Superior temporal gyrus (tissue), 1 donor: ENCODE measurements around the gene KCNH5.

Experiments used
- DNase-seq: peaks from one replicate; pipeline ENCODE4 v3.0.0-alpha.2; 2016; ENCODE audit errors: extremely low spot score

KCNH5 gene, protein sequence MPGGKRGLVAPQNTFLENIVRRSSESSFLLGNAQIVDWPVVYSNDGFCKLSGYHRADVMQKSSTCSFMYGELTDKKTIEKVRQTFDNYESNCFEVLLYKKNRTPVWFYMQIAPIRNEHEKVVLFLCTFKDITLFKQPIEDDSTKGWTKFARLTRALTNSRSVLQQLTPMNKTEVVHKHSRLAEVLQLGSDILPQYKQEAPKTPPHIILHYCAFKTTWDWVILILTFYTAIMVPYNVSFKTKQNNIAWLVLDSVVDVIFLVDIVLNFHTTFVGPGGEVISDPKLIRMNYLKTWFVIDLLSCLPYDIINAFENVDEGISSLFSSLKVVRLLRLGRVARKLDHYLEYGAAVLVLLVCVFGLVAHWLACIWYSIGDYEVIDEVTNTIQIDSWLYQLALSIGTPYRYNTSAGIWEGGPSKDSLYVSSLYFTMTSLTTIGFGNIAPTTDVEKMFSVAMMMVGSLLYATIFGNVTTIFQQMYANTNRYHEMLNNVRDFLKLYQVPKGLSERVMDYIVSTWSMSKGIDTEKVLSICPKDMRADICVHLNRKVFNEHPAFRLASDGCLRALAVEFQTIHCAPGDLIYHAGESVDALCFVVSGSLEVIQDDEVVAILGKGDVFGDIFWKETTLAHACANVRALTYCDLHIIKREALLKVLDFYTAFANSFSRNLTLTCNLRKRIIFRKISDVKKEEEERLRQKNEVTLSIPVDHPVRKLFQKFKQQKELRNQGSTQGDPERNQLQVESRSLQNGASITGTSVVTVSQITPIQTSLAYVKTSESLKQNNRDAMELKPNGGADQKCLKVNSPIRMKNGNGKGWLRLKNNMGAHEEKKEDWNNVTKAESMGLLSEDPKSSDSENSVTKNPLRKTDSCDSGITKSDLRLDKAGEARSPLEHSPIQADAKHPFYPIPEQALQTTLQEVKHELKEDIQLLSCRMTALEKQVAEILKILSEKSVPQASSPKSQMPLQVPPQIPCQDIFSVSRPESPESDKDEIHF

GRCh38 chr14:63045234-63045611, at the start of gene KCNH5:
Gene KCNH5, minus strand, starts transcription at chr14:63045458. Its CDS starts 272 bp downstream, at chr14:63045186.
- DNase-seq: peak; percentile 32

DNA sequence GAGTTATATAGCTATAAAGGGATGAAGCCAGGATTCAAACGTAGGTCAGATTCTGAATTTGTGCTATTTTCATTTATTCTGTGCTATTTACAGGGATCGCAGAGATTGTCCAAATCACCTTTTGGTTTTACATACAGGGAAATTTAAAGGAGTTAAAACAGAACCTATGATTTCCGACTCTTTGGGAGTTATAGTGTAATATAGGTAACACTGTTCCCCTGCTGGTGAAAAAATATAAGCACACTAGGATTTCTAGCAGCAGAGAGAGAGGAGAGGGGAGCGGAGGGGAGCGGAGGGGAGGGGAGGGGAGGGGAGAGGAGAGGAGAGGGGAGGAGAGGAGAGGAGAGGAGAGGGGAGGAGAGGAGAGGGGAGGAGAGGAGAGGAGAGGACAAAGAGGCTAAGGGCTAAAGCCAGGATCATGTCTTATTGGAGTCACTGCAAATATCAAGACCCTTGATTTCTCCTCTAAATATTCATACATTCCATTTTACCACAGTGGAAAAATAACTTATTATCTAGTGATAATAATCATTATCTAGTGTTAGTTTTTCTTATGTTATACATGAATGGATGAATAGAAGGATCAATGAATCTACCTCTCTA, 46.2 kb upstream of the KCNH5 start:
- DNase-seq: no peak

DNA sequence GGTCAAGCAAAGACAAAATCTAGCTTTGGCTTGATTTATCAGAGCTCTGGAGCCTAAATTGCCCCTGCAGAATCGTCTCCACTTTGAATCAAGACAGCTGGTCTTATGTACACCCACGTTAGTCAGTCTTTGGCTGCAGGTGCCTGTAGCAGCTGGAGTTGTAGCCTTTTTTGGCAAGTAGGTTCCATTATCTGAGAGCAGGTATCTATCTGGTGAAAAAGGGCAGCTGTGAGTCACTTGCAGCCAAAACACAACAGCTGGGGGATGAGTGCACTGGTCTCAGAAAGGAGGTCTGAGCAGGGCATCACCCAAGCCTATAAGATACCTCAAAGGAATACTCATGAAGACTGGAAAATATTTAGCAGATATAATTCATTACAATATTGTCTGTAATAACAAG, 43.6 kb upstream of the KCNH5 start:
- no peak for DNase-seq

DNA sequence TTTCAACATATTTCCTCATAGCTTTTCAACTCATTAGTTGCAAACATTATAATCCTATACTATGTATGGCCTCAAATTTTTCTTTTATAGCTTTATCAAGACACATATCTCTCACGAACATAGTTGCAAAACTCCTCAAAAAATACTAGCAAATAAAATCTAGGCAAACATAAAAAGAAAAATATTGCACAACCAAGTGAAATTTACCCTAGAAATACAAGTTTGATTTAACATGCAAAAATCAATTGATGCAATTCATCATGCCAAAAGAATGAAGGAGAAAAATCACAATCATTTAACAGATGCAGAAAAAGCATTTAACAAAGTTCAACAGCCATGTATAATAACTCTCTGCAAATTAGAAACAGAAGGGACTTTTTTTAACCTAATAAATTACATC, 33.3 kb upstream of the KCNH5 start:
- no peak for DNase-seq

- DNase-seq: no peak
These were observed 31.2 kb upstream of the KCNH5 start for GRCh38 chr14:63076488-63076887.

- no peak for DNase-seq
These were observed 10.4 kb upstream of the KCNH5 start for GRCh38 chr14:63055631-63056030.

DNA sequence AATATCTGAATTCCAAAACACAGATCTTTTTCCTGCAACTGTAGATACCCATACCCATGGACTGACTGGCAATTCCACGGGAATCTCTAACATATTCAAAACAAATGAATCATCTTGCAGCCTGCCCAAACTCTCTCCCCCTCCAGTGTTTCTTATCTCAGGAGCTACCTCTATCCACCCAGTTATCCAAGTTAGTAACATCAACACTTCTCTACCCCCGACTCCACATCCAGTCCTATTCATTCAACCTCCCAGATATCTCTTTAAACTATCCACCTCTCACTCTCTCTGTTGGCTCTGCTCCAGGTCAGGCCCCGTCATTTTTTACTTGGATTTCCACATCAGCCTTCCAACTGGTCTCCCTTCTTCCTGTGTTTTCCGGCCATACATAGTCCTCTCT, 6.7 kb upstream of the KCNH5 start:
- no peak for DNase-seq

DNA sequence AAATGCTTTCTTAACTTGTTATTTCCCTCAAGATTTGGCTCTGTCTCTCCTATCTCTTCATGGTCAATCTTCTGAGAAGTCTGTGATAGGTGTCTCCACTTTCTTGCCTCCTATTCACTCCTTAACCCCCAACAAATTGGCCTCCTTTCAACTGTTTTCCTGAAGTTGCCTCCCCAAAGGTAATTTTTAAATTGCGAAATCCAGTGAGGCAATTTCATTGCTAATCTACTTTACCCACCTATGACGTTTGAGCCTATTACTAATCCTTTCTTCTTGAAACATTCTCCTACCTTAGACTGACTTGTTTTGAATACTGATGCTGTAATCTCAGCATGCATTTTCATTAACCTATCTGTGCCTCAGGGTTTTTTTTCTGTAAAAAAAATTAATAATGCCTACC, 6.0 kb upstream of the KCNH5 start:
- DNase-seq: no peak

DNA sequence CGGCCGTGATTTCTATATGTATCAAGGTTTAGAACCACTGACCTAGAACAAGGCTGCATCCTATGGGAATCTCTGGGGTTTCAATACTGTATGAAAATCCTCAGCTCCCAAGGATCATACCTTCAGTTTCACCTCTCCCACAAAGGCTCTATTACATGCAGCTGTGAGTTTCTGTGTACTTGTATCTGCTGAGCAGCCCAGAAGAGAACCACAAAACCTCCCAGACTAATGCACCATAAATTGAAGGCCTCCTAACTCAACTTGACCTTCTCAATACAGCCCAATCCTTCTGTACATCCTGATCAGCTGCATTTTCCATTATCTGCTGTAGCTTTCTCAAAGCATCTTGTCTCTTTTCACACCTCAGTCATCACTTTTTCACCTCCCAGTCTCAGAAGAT, 5.4 kb upstream of the KCNH5 start:
- no peak for DNase-seq

GRCh38 chr14:63046339-63047268, 1.3 kb upstream of the KCNH5 start:
- DNase-seq: no peak

GRCh38 chr14:63045612-63046320, 508 bp upstream of the KCNH5 start:
- peak; percentile 31 for DNase-seq

GRCh38 chr14:63039866-63040265, 5.4 kb downstream of the KCNH5 start:
- DNase-seq: peak; percentile 36

GRCh38 chr14:63032641-63033040, 12.6 kb downstream of the KCNH5 start:
- DNase-seq: no peak

DNA sequence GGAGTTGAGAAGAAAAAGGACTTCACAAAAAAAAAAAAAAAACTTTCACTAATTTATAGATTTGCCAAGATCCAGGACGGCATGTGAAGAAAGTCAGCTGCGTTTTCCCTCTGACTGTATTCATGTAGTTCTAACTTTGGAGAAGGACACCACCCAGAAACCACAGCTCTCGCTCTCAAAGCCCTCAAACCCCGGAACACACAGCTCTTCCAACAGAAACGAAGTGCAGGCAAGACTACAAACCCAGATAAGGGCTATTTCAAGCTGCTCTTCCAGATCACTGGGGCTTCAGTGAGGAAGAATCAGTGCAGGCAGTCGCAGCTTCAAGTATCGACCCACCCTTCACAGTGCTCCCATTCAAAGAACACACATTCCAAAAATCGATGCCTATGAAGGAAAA, 13.2 kb downstream of the KCNH5 start:
- no peak for DNase-seq

DNA sequence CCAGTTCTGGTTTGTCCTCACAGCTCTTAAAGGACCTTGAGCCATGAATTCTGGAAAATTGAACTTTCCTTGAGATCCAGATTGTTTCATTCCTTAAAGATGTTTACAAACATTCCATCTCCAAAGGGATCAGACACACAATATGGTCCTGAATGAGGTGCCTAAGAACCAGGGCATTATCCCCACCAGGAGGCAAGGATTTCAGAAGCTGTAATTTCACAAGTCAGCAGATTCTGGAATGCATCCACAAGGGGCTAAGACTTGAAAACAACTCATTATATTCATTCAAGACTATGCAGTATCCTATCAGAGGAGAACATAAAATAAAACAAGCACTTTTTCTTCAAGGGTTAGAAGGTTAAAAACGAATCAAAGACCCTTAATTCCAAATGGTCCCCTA, 15.1 kb downstream of the KCNH5 start:
- no peak for DNase-seq

DNA sequence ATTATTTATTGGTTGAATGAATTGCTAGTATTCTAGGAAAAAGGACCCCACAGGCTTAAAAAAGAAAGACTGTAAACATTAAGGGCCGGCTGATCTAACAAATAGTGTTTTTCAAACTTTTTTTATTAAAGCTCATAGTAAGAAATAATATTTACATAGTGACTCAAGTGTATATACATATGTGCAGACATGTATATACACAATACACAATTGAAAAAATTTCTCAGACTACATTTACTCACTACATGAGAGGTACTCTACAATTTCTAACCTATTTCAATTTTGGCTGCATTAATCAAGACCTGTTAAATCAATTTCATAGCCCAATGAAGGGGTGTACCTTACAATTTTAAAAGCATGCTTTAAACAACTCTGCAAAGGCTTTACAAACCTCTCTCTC, 17.5 kb downstream of the KCNH5 start:
- no peak for DNase-seq

- no peak for DNase-seq
These were observed 18.8 kb downstream of the KCNH5 start for GRCh38 chr14:63026491-63026890.

DNA sequence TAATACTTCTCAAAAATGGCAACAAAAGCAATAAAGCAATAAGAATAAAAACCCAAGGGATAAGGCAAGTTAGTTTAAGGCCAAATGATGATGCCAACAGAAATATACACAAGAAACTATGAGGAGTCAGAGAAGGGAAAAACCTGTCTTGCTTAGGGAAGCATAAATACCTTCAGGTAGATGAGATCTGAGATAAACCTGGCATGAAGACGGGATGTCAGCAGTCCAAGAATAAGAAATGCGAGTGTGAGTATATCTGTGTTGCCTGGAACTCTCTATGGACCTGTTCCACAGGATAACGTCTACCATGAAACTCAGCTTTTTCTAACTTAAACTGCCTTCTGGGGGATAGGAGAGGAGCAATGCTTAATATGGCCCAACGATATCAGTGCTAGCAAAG, 30.6 kb downstream of the KCNH5 start:
- DNase-seq: no peak

DNA sequence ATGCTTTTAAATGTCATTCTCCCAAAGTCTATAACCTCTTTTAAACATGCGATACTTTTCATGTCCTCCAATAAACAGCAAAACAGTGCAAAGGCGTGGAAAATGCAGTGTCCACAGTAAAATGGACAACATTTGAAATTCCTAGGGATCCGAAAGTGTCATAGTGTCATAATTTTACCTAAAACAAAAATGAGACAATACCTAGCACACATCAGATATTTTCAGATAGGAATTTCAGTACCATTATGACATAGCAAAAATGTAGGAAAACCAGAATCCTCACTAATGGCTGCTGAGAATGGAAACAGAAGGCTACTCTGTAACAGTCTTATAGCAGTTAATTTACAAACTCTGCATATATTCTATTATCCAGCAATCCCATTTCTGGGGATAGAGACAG, 33.1 kb downstream of the KCNH5 start:
- no peak for DNase-seq

DNA sequence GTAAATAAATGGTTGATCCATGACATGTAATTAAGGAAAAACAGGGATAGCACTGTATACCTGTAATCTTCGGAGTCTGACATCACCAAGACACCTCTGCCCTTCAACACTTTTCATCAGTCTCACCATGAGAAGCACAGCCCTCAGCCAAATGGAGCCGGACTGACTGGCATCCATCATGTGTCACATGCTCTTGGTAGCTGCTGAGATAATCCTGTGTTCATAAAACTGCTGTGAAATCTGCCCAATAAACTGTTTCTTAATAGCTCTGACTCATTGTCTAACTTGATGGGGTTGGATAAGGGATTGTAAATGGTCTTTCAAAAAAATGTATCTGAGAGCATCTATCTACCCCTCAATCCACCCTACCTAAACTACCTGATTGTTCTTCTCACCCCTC, 33.6 kb downstream of the KCNH5 start:
- DNase-seq: no peak

DNA sequence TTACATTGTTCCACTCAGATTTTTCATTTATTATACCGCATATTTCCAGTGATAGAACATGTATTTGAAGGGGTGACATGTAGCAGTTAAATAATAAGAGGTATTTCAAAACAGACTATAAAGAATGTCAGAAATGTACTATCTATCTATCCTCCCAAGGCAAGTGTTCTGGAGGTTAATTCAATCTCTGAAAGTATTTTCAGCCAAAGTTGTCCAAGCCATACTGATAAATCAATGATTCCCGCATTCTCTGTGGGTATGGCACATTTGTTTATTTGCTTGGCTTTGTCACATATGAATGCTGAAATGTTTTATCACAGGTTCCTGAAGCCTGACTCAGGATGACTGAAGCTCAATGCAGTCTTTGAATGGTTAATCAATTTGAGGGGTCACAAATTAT, 35.8 kb downstream of the KCNH5 start:
- DNase-seq: no peak
